A549 (cell line): ENCODE data around the gene NUMA1.
A peak's percentile ranks its signal among the peaks of the same experiment; 100 is the strongest.

Source experiments
- JUN ChIP-seq, 2 experiments: fragments of >200 bp; sonication (Bioruptor Twin); formaldehyde crosslinking; IDR thresholded peaks; 2 replicates in 1 of 2; 3 replicates in 1 of 2; pipeline ENCODE4 v1.6.1; 2016 to 2017
- PHF8 ChIP-seq: fragments of 200-600 bp; sonication (generic); IDR thresholded peaks from 2 replicates; pipeline ENCODE4 v1.6.1; 2016; ENCODE audit warnings: low read depth, mild to moderate bottlenecking, antibody characterized with exemption, moderate library complexity, borderline replicate concordance
- SMC3 ChIP-seq: fragments of >200 bp; sonication (Bioruptor Twin); formaldehyde crosslinking; IDR thresholded peaks from 3 replicates; pipeline ENCODE4 v1.6.1; 2018; ENCODE audit warnings: inconsistent platforms
- TF ChIP-seq, protein P1 (sequence below): fragments of 450-650 bp; IDR thresholded peaks from 2 replicates; pipeline ENCODE4 v1.6.1; 2014; ENCODE audit warnings: antibody characterized with exemption
- TF ChIP-seq, protein P2 (sequence below): fragments of 200-600 bp; sonication (generic); IDR thresholded peaks from 2 replicates; pipeline ENCODE4 v1.6.1; 2016; ENCODE audit warnings: antibody characterized with exemption, mild to moderate bottlenecking, moderate library complexity
- TF ChIP-seq, protein P3 (sequence below): fragments of >200 bp; sonication (Bioruptor Twin); formaldehyde crosslinking; IDR thresholded peaks from 3 replicates; pipeline ENCODE4 v1.5.1; 2016
- TF ChIP-seq, protein P4 (sequence below): IDR thresholded peaks from 2 replicates; pipeline ENCODE4 v1.6.1; 2012

DNA sequence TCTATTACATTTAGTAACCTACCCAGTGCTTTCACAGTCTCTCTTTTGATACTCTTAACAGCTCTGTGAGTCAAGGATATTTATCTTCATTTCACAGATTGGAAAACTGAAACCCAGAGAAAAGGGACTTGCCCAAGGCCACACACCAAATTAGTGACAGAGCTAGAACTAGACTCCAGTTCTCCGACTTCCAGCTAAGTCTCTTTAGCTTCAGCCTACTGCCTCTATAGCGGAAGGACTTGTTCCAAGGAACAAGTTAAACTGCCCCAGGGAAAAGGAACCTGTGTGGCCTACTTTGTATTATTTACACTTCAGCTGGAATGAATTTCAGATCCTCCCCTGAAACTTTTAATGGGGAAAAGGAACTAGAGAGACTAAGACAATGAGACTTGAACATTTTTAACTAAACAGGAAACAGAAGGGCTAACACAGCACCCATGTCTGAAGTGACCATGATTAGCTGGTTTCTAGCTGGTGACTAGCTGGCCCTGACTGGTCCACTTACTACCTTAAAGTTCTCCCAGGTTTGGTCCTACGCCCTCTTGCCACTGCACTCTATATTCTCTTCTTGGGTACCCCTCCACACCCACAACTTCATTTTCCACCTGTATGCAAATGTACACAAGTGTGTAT, 1.6 kb upstream of the NUMA1 start:
- TF ChIP-seq, protein P1, sequence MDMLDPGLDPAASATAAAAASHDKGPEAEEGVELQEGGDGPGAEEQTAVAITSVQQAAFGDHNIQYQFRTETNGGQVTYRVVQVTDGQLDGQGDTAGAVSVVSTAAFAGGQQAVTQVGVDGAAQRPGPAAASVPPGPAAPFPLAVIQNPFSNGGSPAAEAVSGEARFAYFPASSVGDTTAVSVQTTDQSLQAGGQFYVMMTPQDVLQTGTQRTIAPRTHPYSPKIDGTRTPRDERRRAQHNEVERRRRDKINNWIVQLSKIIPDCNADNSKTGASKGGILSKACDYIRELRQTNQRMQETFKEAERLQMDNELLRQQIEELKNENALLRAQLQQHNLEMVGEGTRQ, result no peak
- TF ChIP-seq PHF8, result no peak
- TF ChIP-seq SMC3, result no peak
- no peak for TF ChIP-seq JUN (IDR thresholded peaks at IDR 0.05)
- TF ChIP-seq, protein P2, sequence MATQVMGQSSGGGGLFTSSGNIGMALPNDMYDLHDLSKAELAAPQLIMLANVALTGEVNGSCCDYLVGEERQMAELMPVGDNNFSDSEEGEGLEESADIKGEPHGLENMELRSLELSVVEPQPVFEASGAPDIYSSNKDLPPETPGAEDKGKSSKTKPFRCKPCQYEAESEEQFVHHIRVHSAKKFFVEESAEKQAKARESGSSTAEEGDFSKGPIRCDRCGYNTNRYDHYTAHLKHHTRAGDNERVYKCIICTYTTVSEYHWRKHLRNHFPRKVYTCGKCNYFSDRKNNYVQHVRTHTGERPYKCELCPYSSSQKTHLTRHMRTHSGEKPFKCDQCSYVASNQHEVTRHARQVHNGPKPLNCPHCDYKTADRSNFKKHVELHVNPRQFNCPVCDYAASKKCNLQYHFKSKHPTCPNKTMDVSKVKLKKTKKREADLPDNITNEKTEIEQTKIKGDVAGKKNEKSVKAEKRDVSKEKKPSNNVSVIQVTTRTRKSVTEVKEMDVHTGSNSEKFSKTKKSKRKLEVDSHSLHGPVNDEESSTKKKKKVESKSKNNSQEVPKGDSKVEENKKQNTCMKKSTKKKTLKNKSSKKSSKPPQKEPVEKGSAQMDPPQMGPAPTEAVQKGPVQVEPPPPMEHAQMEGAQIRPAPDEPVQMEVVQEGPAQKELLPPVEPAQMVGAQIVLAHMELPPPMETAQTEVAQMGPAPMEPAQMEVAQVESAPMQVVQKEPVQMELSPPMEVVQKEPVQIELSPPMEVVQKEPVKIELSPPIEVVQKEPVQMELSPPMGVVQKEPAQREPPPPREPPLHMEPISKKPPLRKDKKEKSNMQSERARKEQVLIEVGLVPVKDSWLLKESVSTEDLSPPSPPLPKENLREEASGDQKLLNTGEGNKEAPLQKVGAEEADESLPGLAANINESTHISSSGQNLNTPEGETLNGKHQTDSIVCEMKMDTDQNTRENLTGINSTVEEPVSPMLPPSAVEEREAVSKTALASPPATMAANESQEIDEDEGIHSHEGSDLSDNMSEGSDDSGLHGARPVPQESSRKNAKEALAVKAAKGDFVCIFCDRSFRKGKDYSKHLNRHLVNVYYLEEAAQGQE, result 0 out of 2 replicates have a peak, but pooled peaks have one; percentile 18
- TF ChIP-seq, protein P3, sequence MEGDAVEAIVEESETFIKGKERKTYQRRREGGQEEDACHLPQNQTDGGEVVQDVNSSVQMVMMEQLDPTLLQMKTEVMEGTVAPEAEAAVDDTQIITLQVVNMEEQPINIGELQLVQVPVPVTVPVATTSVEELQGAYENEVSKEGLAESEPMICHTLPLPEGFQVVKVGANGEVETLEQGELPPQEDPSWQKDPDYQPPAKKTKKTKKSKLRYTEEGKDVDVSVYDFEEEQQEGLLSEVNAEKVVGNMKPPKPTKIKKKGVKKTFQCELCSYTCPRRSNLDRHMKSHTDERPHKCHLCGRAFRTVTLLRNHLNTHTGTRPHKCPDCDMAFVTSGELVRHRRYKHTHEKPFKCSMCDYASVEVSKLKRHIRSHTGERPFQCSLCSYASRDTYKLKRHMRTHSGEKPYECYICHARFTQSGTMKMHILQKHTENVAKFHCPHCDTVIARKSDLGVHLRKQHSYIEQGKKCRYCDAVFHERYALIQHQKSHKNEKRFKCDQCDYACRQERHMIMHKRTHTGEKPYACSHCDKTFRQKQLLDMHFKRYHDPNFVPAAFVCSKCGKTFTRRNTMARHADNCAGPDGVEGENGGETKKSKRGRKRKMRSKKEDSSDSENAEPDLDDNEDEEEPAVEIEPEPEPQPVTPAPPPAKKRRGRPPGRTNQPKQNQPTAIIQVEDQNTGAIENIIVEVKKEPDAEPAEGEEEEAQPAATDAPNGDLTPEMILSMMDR, result no peak
- TF ChIP-seq, protein P4, sequence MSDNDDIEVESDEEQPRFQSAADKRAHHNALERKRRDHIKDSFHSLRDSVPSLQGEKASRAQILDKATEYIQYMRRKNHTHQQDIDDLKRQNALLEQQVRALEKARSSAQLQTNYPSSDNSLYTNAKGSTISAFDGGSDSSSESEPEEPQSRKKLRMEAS, result no peak
